SJCRH30 (cell line): ENCODE data around the gene GALR1. TPM values are rescaled to one million over a fixed set of nuclear protein-coding genes. Genes with fewer than 3 reads are reported as not detected.
"Not testable (repeated sequence)": the region's sequence is repeated elsewhere in the genome, so short reads cannot be mapped to it uniquely, and the experiment has no call there.

Experiments used
- DNase-seq, 2 experiments: peaks; one replicate each; pipeline ENCODE4 v3.0.0-alpha.2; 2015 to 2020
- H3K27ac ChIP-seq: fragments of 250-450 bp; sonication (Bioruptor Pico); 2 replicates; pipeline ENCODE4 v1.5.1; 2020; ENCODE audit warnings: mild to moderate bottlenecking, moderate library complexity
- H3K27me3 ChIP-seq: fragments of 250-450 bp; sonication (Bioruptor Pico); 2 replicates; pipeline ENCODE4 v1.5.1; 2020; ENCODE audit warnings: mild to moderate bottlenecking, moderate library complexity
- H3K36me3 ChIP-seq: fragments of 250-450 bp; sonication (Bioruptor Pico); 2 replicates; pipeline ENCODE4 v1.5.1; 2020; ENCODE audit warnings: mild to moderate bottlenecking, moderate library complexity
- H3K4me1 ChIP-seq: fragments of 250-450 bp; sonication (Bioruptor Pico); 2 replicates; pipeline ENCODE4 v1.5.1; 2020; ENCODE audit warnings: mild to moderate bottlenecking, moderate library complexity
- H3K4me3 ChIP-seq: fragments of 250-450 bp; sonication (Bioruptor Pico); 2 replicates; pipeline ENCODE4 v1.5.1; 2020; ENCODE audit warnings: mild to moderate bottlenecking, moderate library complexity
- H3K9me3 ChIP-seq: fragments of 250-450 bp; sonication (Bioruptor Pico); replicated peaks from 2 replicates; pipeline ENCODE4 v1.5.1; 2020; ENCODE audit warnings: mild to moderate bottlenecking, moderate library complexity
- total RNA-seq: library from RNA; depleted of rRNA; stranded (reverse); fragments of >200 nt; shearing (Covaris generic); gene quantifications from 2 replicates; pipeline ENCODE4 v1.2.3, GENCODE V29; 2014

The GALR1 gene
- total RNA-seq, 1 experiment from 2014 or later, result not detected

DNA sequence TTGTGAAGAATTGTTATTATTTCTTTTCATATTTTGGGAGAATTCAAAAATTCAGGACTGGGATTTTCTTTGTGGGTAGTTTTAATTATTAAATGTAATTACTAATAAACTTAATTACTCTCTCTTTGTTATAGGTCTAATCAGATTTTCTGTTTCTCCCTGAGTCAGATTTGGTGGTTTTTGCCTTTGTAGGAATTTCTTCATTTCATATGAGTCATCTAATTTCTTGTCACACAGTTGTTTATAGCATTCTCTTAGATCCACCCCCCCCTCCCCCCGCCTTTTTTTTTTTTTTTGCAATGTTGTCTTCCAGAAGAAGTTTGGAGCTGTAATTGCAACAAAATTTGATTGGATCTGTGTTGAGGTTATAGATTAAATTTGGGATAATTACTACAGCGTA lies 26.0 kb upstream of the GALR1 start:
- DNase-seq, result no peak

DNA sequence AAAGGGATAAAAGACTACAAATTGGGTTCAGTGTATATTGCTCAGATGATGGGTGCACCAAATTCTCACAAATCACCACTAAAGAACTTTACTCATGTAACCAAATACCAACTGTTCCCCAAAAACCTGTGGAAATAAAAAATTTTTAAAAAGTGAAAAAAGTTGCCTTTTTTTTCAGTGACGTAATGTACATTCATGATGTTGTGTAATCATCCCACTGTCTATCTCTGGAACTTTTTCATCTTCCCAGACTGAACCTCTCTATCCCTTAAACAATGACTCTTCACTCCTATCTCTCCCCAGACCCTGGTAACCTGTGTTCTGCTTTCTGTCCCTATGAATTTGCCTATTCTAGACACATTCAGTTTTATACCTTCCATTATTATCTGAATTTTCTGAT lies 19.0 kb upstream of the GALR1 start:
- Histone ChIP-seq H3K4me3 (no peak overlapping the region), H3K36me3 (no peaks in the 10 kb centered on the region), H3K9me3 (no peaks in the 10 kb centered on the region), H3K27ac (no peak overlapping the region), H3K4me1 (no peaks in the 10 kb centered on the region), H3K27me3 (no peaks in the 10 kb centered on the region)
- no peak for DNase-seq

More for the DNA sequence above, 26.0 kb upstream of the GALR1 start:
- H3K27ac ChIP-seq, result no peak overlapping the region
- H3K9me3 ChIP-seq, result no peaks in the 10 kb centered on the region
- no peak overlapping the region for H3K4me3 ChIP-seq
- no peaks in the 10 kb centered on the region for H3K27me3 ChIP-seq
- no peaks in the 10 kb centered on the region for H3K4me1 ChIP-seq
- H3K36me3 ChIP-seq, result no peaks in the 10 kb centered on the region

DNA sequence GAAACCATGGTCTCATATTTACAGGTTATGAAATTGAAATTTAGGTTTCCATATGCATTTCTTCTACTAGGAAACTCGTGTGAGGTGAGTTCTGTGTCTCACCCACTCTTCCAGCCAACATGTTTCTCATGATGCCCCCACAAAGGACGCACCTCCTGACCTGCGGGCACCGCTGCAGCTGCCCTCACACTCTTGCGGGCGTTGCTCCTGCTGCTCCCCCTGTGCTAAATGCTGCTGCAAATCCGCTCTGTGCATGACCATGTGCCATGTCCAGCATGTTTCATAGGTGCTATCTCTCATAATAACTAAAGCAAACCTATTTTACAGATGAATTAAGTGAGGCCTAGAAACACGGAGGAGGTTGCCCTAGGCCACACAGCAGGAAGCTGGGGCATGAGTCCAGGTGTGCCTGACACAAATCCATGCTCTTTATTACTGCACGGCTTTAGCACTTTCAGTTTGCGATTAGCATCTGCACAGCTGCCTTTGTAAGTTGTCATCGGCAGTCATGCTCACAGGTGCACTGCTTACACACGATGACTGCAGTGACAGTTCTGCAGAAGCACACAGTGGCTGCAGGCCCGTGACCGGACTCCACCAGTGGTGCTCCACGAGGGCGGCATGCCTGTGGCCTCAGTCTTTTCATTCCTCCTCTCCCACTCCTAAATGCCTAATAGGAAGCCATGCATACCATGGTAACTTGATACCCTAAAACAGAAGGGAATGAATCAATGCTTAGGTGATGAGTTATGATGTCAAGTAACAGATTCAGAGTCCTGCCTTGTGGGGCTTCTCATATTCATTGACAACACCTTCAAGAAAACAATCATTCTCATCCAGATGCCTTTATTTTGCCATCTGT lies 14.9 kb upstream of the GALR1 start:
- DNase-seq, result no peak
- Histone ChIP-seq H3K9me3 (no peaks in the 10 kb centered on the region), H3K4me1 (no peaks in the 10 kb centered on the region), H3K27me3 (no peaks in the 10 kb centered on the region), H3K36me3 (no peaks in the 10 kb centered on the region), H3K4me3 (no peak overlapping the region), H3K27ac (no peak overlapping the region)

DNA sequence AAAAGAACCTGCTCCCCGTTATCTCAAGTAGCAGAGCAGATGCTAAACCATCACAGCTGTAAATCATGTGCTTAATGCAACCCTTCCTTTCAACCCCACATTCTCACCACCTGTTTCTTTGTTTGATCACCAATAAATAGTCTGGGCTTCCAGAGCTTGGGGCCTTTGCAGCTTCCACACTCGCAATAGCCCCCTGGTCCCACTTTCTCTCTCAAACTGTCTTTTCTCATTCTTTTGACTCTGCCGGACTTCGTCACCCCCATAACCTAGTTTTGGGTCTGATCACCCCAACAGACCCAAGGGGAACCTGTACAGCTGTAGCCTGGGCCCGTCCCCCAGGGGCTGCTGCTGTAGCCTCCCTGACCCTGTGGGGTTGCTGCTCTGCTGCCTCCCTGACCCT lies 10.4 kb upstream of the GALR1 start:
- not testable (repeated sequence) for H3K4me1 ChIP-seq

DNA sequence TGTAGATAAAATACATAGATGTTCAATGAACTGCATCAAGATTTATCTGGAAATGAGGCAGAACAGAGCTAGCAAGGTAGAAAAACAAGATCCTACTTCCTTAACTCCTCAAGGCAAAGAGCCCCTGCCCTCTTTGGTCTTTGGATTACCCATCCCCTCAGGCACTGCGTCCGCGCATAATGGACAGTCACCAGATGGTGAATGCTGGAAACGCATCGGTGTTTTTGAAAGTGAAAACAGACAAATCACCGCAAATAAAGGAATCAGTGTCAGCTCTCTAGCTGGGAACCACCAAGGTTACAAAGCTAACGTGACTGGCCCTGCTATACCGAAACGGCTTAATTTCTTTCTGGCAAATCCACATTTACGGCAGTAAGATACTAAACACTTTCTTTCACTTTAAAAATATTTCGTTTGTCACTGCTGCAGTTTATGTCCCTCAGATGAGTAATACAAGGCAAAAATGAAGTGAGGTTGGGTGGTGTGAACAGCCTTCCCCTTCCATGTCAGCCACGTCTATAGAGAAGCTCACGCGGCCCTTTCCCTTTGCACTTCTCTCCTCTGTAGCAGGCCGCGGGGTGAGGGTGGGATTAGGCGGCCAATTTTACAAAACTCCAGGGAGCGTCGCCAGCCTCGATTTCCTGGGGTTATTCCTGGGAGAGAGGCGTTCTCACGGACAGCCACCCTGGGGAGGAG lies 627 bp upstream of the GALR1 start:
- Histone ChIP-seq H3K9me3 (no peaks in the 10 kb centered on the region), H3K36me3 (no peaks in the 10 kb centered on the region), H3K4me3 (no peak overlapping the region), H3K27me3 (no peaks in the 10 kb centered on the region), H3K27ac (no peak overlapping the region), H3K4me1 (no peaks in the 10 kb centered on the region)
- no peak for DNase-seq

More for the DNA sequence above, 10.4 kb upstream of the GALR1 start:
- not testable (repeated sequence) for H3K36me3 ChIP-seq, H3K27me3 ChIP-seq, H3K9me3 ChIP-seq, H3K4me3 ChIP-seq, DNase-seq, H3K27ac ChIP-seq

DNA sequence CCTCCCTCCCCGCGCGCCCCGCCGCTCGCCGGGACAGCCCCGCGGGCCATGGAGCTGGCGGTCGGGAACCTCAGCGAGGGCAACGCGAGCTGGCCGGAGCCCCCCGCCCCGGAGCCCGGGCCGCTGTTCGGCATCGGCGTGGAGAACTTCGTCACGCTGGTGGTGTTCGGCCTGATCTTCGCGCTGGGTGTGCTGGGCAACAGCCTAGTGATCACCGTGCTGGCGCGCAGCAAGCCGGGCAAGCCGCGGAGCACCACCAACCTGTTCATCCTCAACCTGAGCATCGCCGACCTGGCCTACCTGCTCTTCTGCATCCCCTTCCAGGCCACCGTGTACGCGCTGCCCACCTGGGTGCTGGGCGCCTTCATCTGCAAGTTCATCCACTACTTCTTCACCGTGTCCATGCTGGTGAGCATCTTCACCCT lies 865 bp downstream of the GALR1 start:
- no peak for DNase-seq
- Histone ChIP-seq H3K4me3 (no peak overlapping the region), H3K9me3 (no peaks in the 10 kb centered on the region), H3K27ac (no peak overlapping the region), H3K36me3 (no peaks in the 10 kb centered on the region), H3K27me3 (no peaks in the 10 kb centered on the region), H3K4me1 (no peaks in the 10 kb centered on the region)

DNA sequence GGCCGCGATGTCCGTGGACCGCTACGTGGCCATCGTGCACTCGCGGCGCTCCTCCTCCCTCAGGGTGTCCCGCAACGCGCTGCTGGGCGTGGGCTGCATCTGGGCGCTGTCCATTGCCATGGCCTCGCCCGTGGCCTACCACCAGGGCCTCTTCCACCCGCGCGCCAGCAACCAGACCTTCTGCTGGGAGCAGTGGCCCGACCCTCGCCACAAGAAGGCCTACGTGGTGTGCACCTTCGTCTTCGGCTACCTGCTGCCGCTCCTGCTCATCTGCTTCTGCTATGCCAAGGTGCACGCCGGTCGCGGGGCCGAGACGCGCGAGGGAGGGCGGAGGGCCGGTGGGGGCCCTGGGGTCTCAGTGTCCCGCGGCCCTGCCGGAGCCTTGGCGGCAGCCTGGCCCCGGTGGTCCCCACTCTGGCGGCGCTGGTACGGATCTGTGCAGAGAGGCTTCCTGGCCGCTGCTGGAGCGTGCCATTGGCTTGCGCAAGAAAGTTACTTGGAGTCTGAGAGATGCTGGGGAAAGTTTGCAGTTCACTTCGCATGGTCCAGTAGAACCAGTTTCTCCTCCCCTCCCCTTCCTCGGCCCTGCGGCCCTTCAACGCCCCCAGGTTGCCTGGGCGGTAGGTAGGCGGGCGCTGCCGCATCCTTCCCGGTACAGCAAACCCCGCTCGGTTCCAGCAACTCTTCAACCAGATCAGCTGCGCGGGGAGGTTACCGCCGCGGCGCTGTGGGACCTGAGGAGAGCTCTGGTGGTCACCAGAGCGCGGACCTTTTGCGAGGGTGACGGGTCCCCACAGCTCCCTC lies 1.5 kb downstream of the GALR1 start:
- Histone ChIP-seq H3K4me3 (no peak overlapping the region), H3K4me1 (no peaks in the 10 kb centered on the region), H3K27ac (no peak overlapping the region), H3K9me3 (no peaks in the 10 kb centered on the region), H3K36me3 (no peaks in the 10 kb centered on the region), H3K27me3 (no peaks in the 10 kb centered on the region)
- no peak for DNase-seq

DNA sequence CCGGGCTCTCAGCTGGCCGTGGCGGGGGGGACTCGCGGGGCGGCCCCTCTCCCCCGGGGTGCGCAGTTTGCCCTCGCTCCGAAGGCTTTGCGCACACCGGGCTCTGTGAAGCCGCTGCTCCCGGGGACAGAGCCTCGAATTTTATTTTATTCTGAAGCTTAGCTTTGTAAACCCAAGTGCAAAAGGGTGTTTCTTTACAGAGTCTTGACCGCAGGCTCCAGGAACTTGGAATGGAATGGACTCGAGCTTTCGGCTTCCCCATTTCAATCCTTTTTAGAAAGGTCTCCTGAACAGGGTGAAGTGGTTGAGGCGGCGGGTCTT lies 2.0 kb downstream of the GALR1 start:
- Histone ChIP-seq H3K27ac (no peak overlapping the region), H3K27me3 (no peaks in the 10 kb centered on the region), H3K36me3 (no peaks in the 10 kb centered on the region), H3K4me3 (no peak overlapping the region), H3K4me1 (no peaks in the 10 kb centered on the region), H3K9me3 (no peaks in the 10 kb centered on the region)
- no peak for DNase-seq

DNA sequence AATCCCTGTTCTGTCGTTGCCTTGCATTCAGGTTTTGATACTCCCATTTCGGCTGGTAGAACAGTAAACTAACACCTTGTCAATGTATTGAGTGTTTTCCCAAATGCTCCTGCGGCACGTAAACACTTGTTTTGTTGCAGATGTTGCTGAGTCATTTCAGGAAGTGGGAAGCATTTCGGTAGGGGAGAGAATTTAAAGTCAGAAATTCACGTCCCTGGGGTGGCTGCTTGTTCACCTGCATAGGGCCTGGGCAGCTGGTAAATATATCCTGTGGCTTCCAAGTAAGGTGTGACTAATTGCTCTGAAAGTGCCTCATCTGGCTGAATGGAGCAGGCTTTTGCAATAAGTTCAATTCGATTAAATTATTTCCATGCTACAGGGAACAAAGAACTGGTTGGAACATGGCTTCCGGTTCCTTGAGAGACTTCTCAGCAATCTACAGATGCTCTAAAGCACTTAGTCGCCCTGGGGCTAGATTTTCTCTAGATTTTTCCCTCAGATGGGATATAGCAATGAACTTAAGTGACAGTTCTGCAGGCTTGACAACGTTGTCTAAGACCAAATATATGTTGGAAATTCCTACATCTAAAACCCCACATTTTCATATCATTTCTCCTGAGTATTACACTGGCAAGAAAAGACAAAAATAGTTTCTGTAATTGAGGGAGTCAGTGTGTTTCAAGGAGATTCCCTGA lies 5.2 kb downstream of the GALR1 start:
- Histone ChIP-seq H3K4me1 (no peaks in the 10 kb centered on the region), H3K27me3 (no peaks in the 10 kb centered on the region), H3K27ac (no peak overlapping the region), H3K4me3 (no peak overlapping the region), H3K9me3 (no peaks in the 10 kb centered on the region), H3K36me3 (no peaks in the 10 kb centered on the region)
- DNase-seq, result no peak

DNA sequence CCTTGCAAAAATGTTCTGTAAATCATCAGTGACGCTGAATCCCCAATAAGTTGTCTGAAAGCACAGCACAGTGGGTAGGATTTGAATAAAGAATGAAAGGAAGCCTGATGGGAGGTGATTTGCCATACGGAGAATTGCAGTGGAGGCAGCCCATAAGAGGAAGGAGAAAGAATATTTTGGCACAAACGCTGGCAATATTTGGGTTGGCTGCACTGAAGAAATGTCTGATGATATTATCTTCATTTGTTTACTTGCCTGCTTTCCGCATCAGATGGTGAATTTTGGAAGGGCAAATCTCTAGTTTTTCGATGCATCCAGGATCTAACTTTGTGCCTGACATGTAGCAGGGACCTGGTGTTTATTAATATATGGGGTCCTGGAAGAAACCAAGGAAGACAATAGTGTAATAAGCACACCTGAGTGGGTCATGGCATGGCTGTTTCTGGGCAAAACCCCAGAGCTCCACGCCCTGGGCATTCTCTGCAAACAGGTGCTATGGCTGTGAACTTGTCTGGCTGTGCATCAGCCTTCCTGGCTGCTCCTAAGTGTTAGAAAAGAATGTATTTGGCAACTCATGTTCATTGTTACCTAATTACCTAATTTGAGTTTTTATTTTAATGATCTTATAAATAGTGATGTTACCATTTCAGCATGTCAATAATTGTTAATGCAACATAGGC lies 5.9 kb downstream of the GALR1 start:
- no peak overlapping the region for H3K4me3 ChIP-seq
- H3K9me3 ChIP-seq, result no peaks in the 10 kb centered on the region
- no peak overlapping the region for H3K27ac ChIP-seq
- H3K4me1 ChIP-seq, result no peaks in the 10 kb centered on the region
- no peaks in the 10 kb centered on the region for H3K36me3 ChIP-seq
- no peak for DNase-seq
- no peaks in the 10 kb centered on the region for H3K27me3 ChIP-seq

DNA sequence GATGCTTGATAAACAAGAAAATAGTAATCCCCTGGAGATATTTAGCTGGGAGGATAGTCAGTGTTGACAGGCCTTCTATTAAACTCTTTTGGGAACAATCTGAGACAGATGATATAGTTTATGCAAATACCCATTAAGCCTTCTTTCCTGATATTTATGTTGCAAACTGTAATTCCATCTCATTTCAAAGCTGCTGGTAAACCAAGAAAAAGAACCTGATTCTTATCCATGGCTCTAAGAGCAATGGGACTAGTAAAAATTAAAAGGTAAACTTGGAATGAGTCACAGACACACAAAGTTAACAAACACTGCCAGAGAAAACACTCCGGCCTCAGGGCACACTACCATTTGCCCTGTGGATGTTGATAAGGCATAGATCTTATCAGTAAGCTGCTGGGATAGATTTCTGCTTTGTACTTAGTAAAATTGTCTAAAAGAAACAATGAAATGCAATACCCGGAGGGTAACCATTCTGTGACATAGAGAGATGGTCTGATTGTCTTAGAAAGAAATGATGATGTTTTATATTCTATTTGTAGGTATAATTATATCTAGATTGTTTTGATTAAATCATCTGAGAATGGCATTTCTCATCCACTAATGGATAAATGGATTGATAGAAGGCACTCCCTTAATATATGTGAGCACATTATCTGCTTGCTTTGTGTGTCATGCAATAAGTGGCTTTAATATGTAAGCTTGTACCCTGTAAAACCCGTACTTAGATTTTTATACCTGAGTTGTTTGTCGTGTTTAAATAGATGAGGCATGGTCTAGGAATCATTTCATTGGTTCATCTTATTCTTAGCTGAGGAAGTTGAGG lies 13.2 kb downstream of the GALR1 start:
- Histone ChIP-seq H3K36me3 (no peaks in the 10 kb centered on the region), H3K27me3 (no peaks in the 10 kb centered on the region), H3K4me1 (no peaks in the 10 kb centered on the region), H3K9me3 (no peaks in the 10 kb centered on the region), H3K4me3 (no peak overlapping the region), H3K27ac (no peak overlapping the region)
- no peak for DNase-seq

DNA sequence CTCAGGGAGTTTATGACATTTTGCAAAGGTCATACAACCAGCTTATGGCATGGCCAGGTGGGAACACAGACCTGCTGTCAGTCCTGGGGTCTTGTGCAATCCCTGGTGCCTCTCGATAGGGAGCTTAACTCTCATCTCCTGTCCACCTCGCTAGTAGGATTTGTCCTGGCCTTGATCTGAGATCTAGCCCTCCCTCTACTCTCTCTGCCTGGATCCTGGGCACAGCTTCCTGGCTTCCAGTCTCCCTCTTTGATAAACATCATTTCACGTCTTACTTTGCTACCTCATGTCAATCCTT lies 13.8 kb downstream of the GALR1 start:
- Histone ChIP-seq H3K9me3 (no peaks in the 10 kb centered on the region), H3K27ac (no peak overlapping the region), H3K36me3 (no peaks in the 10 kb centered on the region)

DNA sequence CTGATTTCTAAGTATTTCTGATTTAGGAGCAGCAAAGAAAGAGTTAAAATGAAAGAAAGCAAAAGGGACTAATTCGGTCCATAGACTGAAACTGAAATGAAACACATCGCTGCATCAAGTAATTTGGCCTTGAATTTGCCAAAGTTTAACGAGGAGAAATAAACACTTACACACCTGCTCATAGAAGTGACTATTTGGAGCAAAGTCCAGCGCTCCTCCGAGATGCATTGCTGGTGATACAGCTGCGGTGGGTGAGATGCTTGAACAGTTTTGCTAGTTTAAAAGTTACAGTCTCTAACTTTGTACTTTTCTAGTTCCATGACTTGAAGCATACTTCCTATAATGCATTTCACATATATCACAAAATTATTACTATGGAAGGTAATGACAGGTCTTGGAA lies 18.3 kb downstream of the GALR1 start:
- no peaks in the 10 kb centered on the region for H3K9me3 ChIP-seq
- no peaks in the 10 kb centered on the region for H3K4me1 ChIP-seq
- no peaks in the 10 kb centered on the region for H3K36me3 ChIP-seq
- DNase-seq, result no peak
- H3K27ac ChIP-seq, result no peak overlapping the region
- no peak overlapping the region for H3K4me3 ChIP-seq
- no peaks in the 10 kb centered on the region for H3K27me3 ChIP-seq

More for the DNA sequence above, 13.8 kb downstream of the GALR1 start:
- no peaks in the 10 kb centered on the region for H3K27me3 ChIP-seq
- no peak overlapping the region for H3K4me3 ChIP-seq
- H3K4me1 ChIP-seq, result no peaks in the 10 kb centered on the region
- no peak for DNase-seq

DNA sequence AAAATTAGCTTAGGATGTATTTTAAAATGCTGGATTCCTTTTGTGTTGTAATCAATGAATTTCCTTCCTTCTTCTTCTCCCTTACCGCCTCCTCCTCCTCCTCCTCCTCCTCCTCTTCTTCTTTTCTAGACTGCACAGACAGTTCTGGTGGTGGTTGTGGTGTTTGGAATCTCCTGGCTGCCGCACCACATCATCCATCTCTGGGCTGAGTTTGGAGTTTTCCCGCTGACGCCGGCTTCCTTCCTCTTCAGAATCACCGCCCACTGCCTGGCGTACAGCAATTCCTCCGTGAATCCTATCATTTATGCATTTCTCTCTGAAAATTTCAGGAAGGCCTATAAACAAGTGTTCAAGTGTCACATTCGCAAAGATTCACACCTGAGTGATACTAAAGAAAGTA lies 18.8 kb downstream of the GALR1 start:
- no peaks in the 10 kb centered on the region for H3K27me3 ChIP-seq
- H3K4me1 ChIP-seq, result no peaks in the 10 kb centered on the region
- H3K36me3 ChIP-seq, result no peaks in the 10 kb centered on the region
- H3K27ac ChIP-seq, result no peak overlapping the region
- DNase-seq, result no peak
- no peaks in the 10 kb centered on the region for H3K9me3 ChIP-seq
- no peak overlapping the region for H3K4me3 ChIP-seq
